CD4-positive, alpha-beta T cell treated with Interleukin-2 at 100 ng/mL for 4 hours (primary cell): Measurements from ENCODE around the gene HEPACAM.

Experiments used
- DNase-seq: peaks from one replicate; pipeline ENCODE4 v3.0.0-alpha.2; 2020; ENCODE audit warnings: low spot score

HEPACAM gene

DNA sequence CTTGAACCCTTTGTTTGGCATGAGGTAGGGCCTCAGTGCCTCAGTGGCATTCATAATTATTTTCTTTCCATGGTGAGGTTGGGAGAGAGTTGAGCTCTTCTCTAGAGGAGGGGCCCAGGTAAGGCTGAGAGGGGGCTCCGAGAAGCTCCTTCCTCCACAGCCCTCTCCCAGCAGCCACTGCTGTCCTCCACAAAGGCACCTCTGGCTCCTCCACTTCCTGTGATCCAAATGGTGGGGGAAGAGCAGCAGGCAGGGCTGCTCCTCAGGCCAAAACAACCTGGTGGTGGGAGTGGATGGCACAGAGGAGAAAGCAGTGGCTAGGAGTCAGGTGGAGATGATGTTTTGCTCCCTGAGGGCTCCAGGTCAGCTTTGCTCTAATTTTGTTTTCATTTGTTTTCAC lies 51.5 kb downstream of the HEPACAM start:
- DNase-seq: no peak

DNA sequence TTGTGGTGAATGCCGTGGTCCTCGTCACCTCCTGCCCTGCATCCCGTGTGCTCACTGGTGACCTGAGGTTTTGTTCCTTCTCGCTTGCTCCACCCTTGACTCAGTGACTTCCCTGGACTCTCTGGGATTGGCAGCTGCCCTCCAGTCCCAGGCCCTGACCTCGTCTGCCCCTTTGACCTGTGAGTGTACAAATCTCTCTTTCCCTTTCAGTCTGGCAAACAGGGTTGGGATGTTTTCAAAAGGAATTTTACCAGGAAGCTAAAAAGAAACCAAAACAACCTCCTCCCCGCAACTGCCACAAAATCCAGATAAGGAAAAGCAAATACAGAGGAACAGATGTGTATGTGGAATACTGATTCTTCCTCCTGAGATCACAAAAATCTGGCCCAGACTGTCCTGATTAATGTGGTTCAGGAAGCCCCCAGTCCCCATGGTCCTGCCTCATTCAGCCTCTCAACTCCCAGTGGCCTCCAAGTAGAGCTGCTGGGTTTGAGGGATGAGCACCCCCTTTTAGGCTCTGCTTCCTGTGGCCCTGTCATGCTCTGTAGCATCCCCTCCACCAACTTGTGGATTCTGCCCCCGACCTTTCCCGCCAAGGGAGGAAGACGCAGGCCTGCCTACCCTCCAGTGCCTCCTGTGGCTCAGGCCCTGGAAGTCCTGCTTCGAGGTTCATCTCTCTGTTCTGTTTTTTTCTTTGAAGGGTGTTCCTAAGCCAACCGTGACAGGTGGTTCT lies 53.3 kb downstream of the HEPACAM start:
- DNase-seq: no peak

DNA sequence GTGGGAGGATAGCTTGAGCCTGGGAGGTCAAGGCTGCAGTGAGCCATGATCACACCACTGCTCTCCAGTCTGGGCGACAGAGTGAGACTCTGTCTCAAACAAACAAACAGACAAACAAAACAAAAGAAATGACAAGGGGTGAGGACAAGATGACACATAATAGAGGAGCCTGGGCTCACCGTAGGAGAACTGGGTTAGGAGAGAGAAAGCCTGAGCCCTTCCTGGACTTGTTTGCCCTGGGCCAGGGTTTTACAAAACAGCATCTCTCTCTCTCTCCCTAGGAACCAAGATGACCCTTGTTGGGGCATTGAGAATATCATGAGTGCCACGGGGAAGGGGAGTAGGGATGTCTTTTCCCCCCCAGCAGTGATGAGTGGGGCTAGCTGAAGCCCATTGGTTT lies 54.9 kb downstream of the HEPACAM start:
- DNase-seq: no peak

DNA sequence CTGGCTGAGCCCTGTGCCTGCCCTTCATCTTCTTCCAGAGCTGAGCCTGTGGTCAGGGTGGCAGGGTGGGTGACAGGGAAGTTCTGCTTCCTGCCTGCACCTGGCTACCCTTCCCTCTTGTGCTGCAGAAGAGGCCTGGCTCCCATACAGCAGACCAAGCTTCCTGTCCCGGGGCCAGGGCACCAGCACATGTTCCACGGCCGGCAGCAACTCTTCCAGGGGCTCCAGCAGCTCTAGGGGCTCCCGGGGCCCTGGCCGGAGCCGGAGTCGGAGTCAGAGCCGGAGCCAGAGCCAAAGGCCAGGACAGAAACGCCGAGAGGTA lies 55.6 kb downstream of the HEPACAM start:
- DNase-seq: no peak

DNA sequence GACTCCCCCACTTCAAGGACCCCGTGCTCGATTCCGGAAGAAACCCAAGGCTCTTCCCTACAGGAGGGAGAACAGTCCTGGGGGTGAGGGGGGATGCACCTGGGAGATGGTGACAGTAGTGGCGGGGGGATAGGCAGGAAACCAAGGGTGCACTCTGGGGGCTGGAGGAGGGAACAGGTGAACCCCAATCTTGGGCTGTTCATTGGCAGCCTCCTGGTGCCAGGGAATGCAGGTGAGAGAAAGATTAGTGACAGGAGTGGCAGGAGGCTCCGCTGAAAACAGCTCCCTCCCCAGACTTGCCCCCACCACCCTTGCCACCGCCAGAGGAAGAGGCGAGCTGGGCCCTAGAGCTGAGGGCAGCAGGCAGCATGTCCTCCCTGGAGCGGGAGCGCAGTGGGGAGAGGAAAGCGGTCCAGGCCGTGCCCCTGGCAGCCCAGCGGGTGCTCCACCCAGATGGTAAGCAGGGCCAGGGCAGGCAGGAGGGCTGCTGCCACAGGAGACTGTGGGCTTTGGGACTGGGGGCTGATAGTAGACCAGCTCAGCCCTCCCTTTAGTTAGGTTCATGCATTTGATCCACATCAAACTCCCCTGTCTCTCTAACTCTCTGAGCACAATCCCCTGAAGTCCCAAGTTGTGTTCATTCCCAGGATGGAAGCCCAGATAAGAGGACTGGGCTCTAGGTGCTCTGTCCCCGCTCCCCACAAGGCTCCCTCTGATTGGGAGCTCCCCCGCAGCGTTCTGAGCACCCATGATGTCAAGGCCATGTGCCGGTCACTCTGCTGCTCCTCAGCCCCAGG lies 56.2 kb downstream of the HEPACAM start:
- DNase-seq: no peak

DNA sequence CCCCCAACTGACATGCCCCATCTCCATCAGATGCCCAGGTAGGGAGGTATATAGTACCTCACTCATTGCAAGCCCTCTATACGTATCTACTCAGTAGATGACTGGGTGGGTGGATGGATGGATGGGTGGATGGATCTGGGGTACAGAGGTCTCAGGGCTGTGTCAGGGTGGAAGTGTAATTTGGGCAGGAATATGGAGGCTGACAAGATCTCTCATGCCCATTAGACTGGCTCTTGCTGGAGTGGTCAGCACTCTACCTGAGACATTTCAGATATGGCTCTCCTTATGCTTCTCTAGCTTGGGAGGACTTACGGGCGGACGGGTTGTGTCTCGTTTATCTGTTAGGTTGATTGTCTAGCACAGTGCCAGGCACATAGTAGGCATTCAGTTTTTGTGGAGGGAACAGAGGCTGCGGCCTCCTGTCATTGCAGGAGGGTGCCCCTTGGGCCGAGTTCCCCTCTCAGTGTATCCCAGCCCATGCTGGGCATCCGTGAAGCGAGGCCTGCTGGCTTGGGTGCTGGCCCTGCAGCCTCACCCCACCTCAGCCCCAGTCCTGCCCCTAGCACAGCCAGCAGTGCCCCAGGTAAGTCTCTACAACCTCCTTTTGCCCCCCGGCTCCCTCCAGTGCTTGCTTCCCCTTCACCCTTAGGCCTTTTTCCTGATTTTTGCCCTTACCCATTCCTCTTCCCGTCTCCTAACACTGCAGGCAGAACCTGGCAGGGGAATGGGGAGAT lies 56.9 kb downstream of the HEPACAM start:
- DNase-seq: no peak

DNA sequence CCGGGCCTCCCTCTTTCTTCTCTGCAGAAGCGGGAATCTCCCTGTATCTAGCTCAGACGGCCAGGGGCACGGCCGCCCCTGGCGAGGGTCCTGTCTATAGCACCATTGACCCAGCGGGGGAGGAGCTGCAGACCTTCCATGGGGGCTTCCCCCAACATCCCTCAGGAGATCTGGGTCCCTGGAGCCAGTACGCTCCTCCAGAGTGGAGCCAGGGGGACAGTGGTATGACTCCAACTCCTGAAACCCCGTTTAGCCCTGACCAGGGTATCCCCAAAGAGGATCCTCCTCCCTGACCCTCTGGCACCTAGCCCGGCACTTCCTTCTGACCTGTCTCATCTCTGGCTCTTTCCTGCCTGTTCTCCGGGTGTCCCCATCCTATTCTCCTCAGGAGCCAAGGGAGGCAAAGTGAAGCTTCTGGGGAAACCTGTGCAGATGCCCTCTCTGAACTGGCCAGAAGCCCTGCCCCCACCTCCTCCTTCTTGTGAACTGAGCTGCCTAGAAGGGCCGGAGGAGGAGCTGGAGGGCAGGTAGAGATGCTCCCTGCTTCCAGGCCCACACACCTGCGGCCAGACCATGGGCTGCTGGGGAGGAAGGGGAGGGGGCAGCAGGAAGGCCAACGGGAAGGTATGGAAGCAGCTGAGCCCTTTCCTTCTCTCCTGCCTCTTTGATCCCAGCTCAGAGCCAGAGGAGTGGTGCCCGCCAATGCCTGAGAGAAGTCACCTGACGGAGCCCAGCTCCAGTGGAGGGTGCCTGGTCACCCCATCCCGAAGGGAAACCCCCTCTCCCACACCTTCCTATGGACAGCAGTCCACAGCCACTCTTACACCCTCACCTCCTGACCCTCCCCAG lies 57.7 kb downstream of the HEPACAM start:
- DNase-seq: no peak

DNA sequence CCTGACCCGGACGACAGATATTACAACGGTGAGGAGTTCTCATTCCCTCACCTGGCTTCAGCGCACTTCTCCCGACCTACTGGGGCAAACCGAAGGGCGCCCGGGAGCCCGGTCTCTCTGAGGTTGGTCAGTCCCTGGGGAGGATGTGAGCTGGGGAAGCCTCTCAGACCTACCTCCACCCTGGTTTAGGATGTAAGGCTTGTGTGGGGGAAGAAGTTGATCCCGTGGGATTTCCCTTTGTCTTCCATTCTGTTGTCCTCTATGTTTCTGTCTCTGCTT lies 58.3 kb downstream of the HEPACAM start:
- DNase-seq: no peak

DNA sequence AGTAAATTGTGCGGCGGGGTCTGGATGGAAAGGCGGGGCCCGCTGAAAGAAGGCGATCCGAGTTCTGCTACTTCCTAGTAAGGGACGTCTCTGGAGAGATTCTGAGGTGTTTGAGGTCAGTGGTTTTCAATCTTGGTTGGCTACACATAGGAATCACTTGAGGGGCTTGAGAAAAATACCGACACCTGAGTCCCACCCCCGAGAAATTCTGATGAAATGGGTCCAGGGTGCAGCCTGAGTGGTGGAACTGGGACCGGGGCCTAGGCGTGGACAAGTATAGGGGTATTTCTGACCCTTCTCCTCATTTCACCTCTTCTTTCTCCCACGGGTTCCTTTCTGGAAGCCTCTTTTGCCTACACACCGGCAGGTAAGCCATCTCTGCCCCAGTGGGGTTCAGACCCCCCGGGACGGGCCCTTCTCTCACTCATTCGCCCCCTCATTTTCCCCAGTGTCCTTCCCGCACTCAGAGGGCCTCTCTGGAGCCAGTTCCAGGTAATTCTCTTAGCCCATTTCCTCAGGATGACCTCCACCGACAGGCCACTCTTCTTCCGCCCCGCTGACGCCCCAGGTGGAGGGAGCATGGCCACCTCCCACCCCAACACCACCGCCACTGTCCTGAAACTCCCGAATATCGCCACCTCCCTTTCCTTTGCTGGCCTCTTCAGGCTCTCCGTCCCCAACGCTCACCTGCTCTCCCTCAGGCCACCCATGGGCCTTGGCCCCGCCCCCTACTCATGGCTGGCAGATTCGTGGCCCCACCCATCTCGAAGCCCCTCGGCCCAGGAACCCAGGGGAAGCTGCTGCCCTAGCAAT lies 58.8 kb downstream of the HEPACAM start:
- DNase-seq: no peak

DNA sequence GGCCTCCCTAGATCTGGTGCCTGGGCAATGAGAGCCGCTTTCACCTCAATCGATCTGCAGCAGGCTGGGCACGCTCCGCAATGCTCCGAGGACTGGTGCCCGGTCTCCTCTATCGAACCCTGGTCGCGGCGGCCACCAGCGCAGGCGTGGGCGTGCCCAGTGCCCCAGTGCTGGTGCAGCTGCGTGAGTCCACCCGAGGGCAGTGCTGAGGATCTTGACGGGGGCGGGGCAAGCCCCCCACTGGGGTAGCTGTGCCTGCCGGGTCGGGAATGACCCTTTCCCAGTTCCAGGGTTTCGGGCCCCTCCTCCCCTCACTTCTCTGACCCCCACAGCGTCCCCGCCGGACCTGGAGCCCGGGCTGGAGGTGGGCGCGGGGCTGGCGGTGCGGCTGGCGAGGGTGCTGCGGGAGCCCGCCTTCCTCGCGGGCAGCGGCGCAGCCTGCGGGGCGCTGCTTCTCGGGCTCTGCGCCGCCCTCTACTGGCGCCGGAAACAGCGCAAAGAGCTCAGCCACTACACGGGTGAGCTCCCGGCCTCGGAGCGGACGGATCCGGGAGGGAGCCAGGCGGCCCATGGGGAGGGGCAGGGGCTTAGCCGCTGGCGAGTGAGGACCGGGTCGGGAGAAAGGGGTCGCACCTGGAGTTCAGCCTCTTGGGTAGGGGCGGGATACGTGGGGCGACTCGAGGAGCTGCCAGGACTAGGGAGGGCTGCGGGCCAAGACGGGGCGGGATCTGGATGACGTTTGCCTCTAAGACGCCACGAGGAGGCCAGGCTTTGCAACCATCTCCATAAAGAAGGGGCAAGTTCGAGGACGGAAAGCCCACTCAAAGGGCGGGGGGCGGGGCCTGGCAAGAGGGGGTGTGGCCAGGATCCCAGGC lies 59.7 kb downstream of the HEPACAM start:
- peak; percentile 76 for DNase-seq

DNA sequence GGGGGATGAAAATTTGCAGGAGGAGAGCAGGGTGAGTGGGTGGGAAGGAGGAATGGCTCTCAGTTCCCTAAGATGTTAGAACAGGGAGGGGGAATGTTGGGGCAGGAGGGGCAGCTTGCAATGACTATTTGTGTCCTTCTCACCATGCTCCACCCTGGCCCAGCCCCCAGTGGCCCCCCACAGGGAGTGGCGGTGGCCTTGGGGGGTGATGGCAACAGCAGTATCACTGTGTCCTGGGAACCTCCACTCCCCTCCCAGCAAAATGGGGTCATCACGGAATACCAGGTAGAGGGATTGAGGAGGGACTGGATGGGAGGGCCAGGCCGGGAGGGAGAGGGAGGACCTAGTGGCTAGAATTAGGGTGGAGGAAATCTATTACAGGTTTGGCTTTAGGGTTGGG lies 60.4 kb downstream of the HEPACAM start:
- no peak for DNase-seq

DNA sequence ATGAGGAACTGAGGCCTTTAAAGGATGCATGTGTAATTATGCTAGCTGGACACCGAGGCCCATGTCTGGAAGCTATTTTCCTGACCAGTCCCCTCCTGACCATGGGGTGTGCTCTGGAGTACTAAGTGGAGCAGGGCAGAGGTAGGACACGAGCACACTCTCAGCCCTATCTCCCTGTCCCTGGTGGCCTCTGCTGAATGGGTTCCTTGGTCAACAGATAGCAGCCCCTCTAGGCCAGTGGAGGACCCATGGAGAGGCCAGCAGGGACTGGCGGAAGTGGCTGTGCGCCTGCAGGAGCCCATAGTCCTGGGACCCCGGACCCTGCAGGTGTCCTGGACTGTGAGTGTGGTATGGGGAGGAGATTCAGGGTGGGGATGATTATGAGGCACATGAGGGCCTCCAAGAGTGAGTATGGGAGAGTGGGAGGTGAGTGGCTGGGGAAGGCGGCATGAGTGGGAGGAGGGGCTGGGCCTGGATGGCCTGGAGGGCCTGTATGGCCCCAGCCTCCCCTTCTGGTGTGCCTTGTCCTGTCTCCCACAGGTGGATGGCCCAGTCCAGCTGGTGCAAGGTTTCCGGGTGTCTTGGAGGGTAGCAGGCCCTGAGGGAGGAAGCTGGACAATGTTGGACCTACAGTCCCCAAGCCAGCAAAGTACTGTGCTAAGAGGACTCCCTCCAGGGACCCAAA lies 61.1 kb downstream of the HEPACAM start:
- no peak for DNase-seq

DNA sequence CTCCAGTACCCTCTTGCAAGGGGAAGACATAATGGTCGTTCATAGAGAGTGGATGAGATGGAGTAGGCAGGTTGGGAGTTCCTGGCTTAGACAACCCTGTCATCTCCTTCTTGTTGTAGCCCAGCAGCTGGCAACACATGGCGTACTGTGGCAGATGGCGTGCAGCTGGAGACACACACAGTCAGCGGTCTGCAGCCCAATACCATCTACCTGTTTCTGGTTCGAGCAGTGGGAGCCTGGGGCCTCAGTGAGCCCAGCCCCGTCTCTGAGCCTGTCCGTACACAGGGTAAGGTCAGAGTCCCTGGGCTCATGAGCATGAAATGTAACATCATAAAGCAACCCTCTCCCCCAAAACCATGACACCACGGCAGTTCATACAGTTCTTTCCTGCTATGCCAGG lies 61.9 kb downstream of the HEPACAM start:
- no peak for DNase-seq

DNA sequence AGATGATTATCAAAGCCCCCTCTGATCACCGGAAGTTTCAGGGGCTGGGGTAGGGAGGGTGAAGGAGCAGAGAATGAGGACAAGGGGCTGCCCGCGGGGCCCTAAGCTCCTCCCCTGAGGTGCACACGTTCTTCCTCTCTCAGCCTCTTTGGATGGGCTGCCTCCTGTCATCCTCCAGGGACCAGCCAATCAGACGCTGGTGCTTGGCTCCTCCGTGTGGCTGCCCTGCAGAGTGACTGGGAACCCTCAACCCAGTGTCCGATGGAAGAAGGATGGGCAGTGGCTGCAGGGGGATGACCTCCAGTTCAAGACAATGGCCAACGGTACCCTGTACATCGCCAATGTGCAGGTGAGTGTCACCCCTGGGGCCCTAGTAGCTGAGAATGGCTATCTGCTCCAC lies 63.1 kb downstream of the HEPACAM start:
- DNase-seq: no peak

DNA sequence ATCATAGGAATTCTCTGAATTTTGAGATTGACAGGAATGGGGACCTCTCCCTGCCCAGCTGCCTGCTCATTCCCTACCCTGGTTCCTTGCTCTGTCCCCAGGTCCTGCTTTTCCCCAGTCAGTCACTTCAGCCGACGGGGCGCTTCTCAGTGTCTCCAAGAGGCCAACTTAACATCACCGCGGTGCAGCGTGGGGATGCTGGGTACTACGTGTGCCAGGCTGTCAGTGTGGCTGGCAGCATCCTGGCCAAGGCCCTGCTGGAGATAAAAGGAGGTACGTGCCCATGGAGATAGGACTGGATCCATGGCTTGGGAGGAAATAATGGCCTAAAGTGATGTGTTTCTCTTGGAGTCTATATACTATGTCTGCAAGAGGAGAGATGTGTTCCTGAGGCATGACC lies 63.6 kb downstream of the HEPACAM start:
- no peak for DNase-seq

DNA sequence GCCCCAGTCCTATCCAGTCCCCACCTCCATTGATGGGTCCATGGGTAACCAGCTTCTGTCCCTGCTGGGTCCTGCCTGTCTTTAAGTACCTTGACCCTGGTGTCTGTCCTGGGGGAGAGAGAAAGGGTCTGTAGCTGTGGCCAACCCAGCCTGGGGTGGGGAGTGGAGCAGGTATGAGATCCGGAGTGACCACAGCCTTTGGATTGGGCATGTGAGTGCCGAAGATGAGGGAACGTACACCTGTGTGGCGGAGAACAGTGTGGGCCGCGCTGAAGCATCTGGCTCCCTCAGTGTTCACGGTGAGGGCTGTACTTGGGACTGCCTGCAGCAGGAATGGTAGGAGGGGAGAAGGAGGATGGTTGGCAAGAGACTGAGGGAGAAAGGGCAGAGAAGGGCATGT lies 65.4 kb downstream of the HEPACAM start:
- no peak for DNase-seq

DNA sequence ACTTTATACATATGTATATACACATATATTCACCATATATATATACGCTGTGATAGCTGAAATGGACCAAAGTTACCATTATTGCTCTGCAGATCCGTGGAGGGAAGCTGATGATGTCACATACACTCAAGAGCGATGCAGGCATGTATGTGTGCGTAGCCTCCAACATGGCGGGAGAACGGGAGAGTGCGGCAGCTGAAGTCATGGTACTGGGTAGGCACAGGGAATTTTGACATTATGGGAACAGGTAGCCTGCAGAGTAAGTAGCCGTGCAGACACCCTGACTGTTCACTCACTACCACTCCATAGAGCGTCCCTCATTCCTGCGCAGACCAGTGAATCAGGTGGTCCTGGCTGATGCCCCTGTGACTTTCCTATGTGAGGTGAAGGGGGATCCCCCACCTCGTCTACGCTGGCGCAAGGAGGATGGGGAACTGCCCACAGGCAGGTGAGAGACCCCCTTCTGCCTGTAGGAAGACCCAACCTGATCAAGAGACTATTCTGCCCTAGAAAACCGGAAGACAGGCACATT lies 65.9 kb downstream of the HEPACAM start:
- no peak for DNase-seq

DNA sequence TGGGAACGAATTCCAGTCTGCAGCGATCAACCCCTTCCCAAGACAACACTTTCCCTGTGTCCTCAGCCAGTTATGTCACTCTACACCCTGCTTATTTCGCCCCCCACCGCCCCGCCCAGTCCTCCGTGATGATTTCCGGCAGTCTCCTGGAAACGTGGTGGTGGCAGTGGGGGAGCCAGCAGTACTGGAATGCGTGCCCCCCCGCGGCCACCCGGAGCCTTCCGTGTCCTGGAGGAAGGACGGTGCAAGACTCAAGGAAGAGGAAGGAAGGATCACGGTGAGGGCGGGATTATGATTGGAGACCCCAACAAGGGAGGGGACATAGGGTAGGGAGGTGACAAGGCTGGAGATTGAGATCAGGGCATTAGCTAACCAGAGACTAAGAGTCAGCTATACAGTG lies 66.5 kb downstream of the HEPACAM start:
- no peak for DNase-seq
